GM23338 (cell line): ENCODE results near the gene TMEM59L. TPM values are rescaled to one million over a fixed set of nuclear protein-coding genes. Genes with fewer than 3 reads are reported as not detected.

Experiments
- ATAC-seq: fragments of 200-7000 bp; cut with Tn5 transposase; 3 replicates; pipeline ENCODE4 v1.9.1; 2020
- DNase-seq: peaks from one replicate; pipeline ENCODE4 v3.0.0-alpha.2; 2015; ENCODE audit warnings: low spot score
- H2AFZ ChIP-seq: fragments of 200-600 bp; sonication (generic); 2 replicates; pipeline ENCODE4 v1.8.0; 2016; ENCODE audit warnings: antibody characterized with exemption, mild to moderate bottlenecking, moderate library complexity
- H3F3A ChIP-seq: fragments of 200-600 bp; sonication (generic); replicated peaks from 2 replicates; pipeline ENCODE4 v1.8.0; 2017; ENCODE audit warnings: antibody characterized with exemption, mixed run types, low read depth
- H3K27ac ChIP-seq: fragments of 200-600 bp; sonication (generic); 2 replicates; pipeline ENCODE4 v1.6.1; 2016; ENCODE audit warnings: low read depth
- H3K27me3 ChIP-seq: fragments of 200-600 bp; sonication (generic); 2 replicates; pipeline ENCODE4 v1.8.0; 2016; ENCODE audit warnings: mild to moderate bottlenecking, mixed run types, moderate library complexity; ENCODE audit not compliant: insufficient read depth
- H3K36me3 ChIP-seq: fragments of 200-600 bp; sonication (generic); 2 replicates; pipeline ENCODE4 v1.8.0; 2016; ENCODE audit warnings: mild to moderate bottlenecking; ENCODE audit not compliant: insufficient read depth
- H3K4me1 ChIP-seq: fragments of 200-600 bp; sonication (generic); 2 replicates; pipeline ENCODE4 v1.8.0; 2016; ENCODE audit warnings: mild to moderate bottlenecking, moderate library complexity; ENCODE audit not compliant: insufficient read depth
- H3K4me2 ChIP-seq: fragments of 200-600 bp; sonication (generic); 2 replicates; pipeline ENCODE4 v1.7.1; 2017; ENCODE audit warnings: mixed run types
- H3K4me3 ChIP-seq: fragments of 200-600 bp; sonication (generic); 2 replicates; pipeline ENCODE4 v1.6.1; 2016; ENCODE audit warnings: mixed run types
- H3K79me2 ChIP-seq: fragments of 200-600 bp; sonication (generic); replicated peaks from 2 replicates; pipeline ENCODE4 v1.8.0; 2017; ENCODE audit warnings: mild to moderate bottlenecking; ENCODE audit not compliant: insufficient read depth
- H3K9me2 ChIP-seq: fragments of 200-600 bp; sonication (generic); 2 replicates; pipeline ENCODE4 v1.8.0; 2017; ENCODE audit not compliant: insufficient read depth
- H4K20me1 ChIP-seq: fragments of 200-600 bp; sonication (generic); replicated peaks from 2 replicates; pipeline ENCODE4 v1.8.0; 2017; ENCODE audit warnings: mild to moderate bottlenecking; ENCODE audit not compliant: insufficient read depth
- H3K27ac Mint-ChIP-seq: 2 replicates; pipeline ENCODE4 v1.8.0; 2020; ENCODE audit warnings: inconsistent platforms, mild to moderate bottlenecking, moderate library complexity, mixed read lengths
- H3K27me3 Mint-ChIP-seq: 3 replicates; pipeline ENCODE4 v1.8.0; 2022; ENCODE audit warnings: low read depth, mild to moderate bottlenecking, moderate library complexity, mixed read lengths, inconsistent platforms; ENCODE audit not compliant: insufficient read depth, poor library complexity
- H3K36me3 Mint-ChIP-seq: 3 replicates; pipeline ENCODE4 v1.8.0; 2021; ENCODE audit warnings: low read depth, mild to moderate bottlenecking, inconsistent platforms, moderate library complexity, mixed read lengths
- H3K4me1 Mint-ChIP-seq: 3 replicates; pipeline ENCODE4 v1.8.0; 2020; ENCODE audit warnings: mild to moderate bottlenecking, inconsistent platforms, mixed read lengths
- H3K4me3 Mint-ChIP-seq: 3 replicates; pipeline ENCODE4 v1.8.0; 2021; ENCODE audit warnings: moderate library complexity, mild to moderate bottlenecking, inconsistent platforms, mixed read lengths
- H3K9me3 Mint-ChIP-seq: 3 replicates; pipeline ENCODE4 v1.8.0; 2020; ENCODE audit warnings: moderate library complexity, mild to moderate bottlenecking, inconsistent platforms, mixed read lengths
- CTCF ChIP-seq, 2 experiments: fragments of 200-600 bp in 1 of 2; sonication (generic) in 1 of 2; conservative IDR thresholded peaks; 2 replicates each; pipeline versions ENCODE4 v1.5.1 to v1.6.1; 2016 to 2017; ENCODE audit warnings: antibody characterized with exemption in 2 of 2, low read depth in 2 of 2, mild to moderate bottlenecking in 2 of 2, moderate library complexity in 1 of 2
- ZNF462 ChIP-seq: fragments of 250-450 bp; sonication (Bioruptor Pico); IDR thresholded peaks from 2 replicates; pipeline ENCODE4 v1.5.0; 2020; ENCODE audit warnings: mild to moderate bottlenecking, moderate library complexity
- polyA plus RNA-seq: library from polyadenylated mRNA; unstranded; fragments of >200 nt; fragmentation: Nextera tagmentation; extraction: Ambion mirVana; gene quantifications from 2 replicates; pipeline ENCODE4 v1.2.1, GENCODE V29; 2016
- total RNA-seq: library from RNA; depleted of rRNA; stranded (reverse); fragments of >200 nt; shearing (Covaris generic); gene quantifications from 2 replicates; pipeline ENCODE4 v1.2.3, GENCODE V29; 2014

The TMEM59L gene
- total and polyA plus RNA-seq, 2 experiments from 2014 or later, result 9.8 to 15.7 TPM

- H3K4me3 Mint-ChIP-seq, result no peak overlapping the region
- TF ChIP-seq CTCF (conservative IDR thresholded peaks at IDR 0.05; ENCODE audit: low read depth in 2 of 2) (peak in 1 of 2 experiments; percentile 40; a peak in 2 of 4 replicates), ZNF462 (CRISPR knock-in tag) (no peak)
- no peaks in the 10 kb centered on the region; the same call in 1 of the 2 replicates for H3F3A ChIP-seq
- H3K36me3 ChIP-seq, result no peaks in the 10 kb centered on the region
- DNase-seq (no peak), ATAC-seq (no peak)
- H4K20me1 ChIP-seq, result peaks cover 13% of the 10 kb centered on the region
- H3K27me3 Mint-ChIP-seq, result peaks cover 21% of the 10 kb centered on the region
- H3K4me1 Mint-ChIP-seq, result peaks cover 25% of the 10 kb centered on the region
- H3K9me3 Mint-ChIP-seq, result no peaks in the 10 kb centered on the region; the same call in 2 of the 3 replicates
- H3K9me2 ChIP-seq, result no peaks in the 10 kb centered on the region; the same call in 1 of the 2 replicates
- H3K27me3 ChIP-seq, result no peaks in the 10 kb centered on the region
- peaks cover 12% of the 10 kb centered on the region; the same call in 1 of the 2 replicates for H3K4me1 ChIP-seq
- peak overlapping the region; percentile 48; the same call in 1 of the 2 replicates for H3K4me2 ChIP-seq
- H3K4me3 ChIP-seq, result no peak overlapping the region
- H2AFZ ChIP-seq, result no peak overlapping the region
- H3K27ac ChIP-seq, result no peak overlapping the region
- no peak overlapping the region for H3K27ac Mint-ChIP-seq
- peaks cover 4% of the 10 kb centered on the region; the same call in 2 of the 3 replicates for H3K36me3 Mint-ChIP-seq
- H3K79me2 ChIP-seq, result peaks cover 13% of the 10 kb centered on the region
Observed at GRCh38 chr19:18644196-18645034, 31.7 kb downstream of the TMEM59L start.
